Adrenal gland (tissue), 5 donors: Measurements from ENCODE around the gene LTO1.

Experiments
- CTCF ChIP-seq, 6 experiments: fragments of 450-650 bp in 4 of 6; fragments of 200-600 bp in 2 of 6; sonication (generic) in 1 of 6; IDR thresholded peaks; 1 replicate in 5 of 6; 2 replicates in 1 of 6; pipeline versions ENCODE4 v1.5.1 to v1.8.0; 2016 to 2021; ENCODE audit warnings: antibody characterized with exemption in 6 of 6, mild to moderate bottlenecking in 2 of 6, moderate library complexity in 1 of 6
- POLR2A ChIP-seq, 2 donors: fragments of 450-650 bp; IDR thresholded peaks; one replicate each; pipeline ENCODE4 v1.6.1; 2017; ENCODE audit warnings: antibody characterized with exemption in 2 of 2, mild to moderate bottlenecking in 2 of 2, moderate library complexity in 1 of 2
- donor health status: DM: no; HTN: no; CAD: no.

- no peak for TF ChIP-seq CTCF (IDR thresholded peaks at IDR 0.05)
- no peak for TF ChIP-seq POLR2A (IDR thresholded peaks at IDR 0.05)
Observed at GRCh38 chr11:69632900-69633299, 42.3 kb downstream of the LTO1 start.
